Mammary epithelial cell (primary cell): ENCODE data around the gene DRC1.

Experiments
- CTCF ChIP-seq, 2 donors: IDR thresholded peaks in 1 of 2; conservative IDR thresholded peaks in 1 of 2; 2 replicates each; pipeline ENCODE4 v1.5.1; 2011 to 2012; ENCODE audit warnings: inconsistent platforms in 2 of 2, low read length in 2 of 2, mild to moderate bottlenecking in 2 of 2, control low read depth in 1 of 2, low read depth in 1 of 2; ENCODE audit not compliant: insufficient read depth in 1 of 2; ENCODE audit errors: extremely low read depth in 1 of 2
- EZH2 ChIP-seq: IDR thresholded peaks from 2 replicates; pipeline ENCODE4 v1.6.1; 2012; ENCODE audit warnings: low read length, inconsistent platforms, borderline replicate concordance

GRCh38 chr2:26486789-26487188 is 85.1 kb downstream of the DRC1 start:
- no peak for TF ChIP-seq CTCF (conservative IDR thresholded peaks at IDR 0.05 in 1 of 2, IDR thresholded peaks at IDR 0.05 in 1 of 2; ENCODE audit: extremely low read depth in 1 of 2, insufficient read depth in 1 of 2, low read depth in 1 of 2, low read length in 2 of 2)
- TF ChIP-seq EZH2, result no peak
